GM23338 (cell line): ENCODE results near the gene CYP19A1.

Source experiments
- CREB1 ChIP-seq: fragments of 250-450 bp; sonication (Bioruptor Pico); IDR thresholded peaks from 2 replicates; pipeline ENCODE4 v1.5.0; 2020; ENCODE audit warnings: low read depth, mild to moderate bottlenecking, moderate library complexity
- ETS1 ChIP-seq: IDR thresholded peaks from 2 replicates; pipeline ENCODE4 v1.6.1; 2016; ENCODE audit warnings: antibody characterized with exemption
- EZH2 ChIP-seq: fragments of 200-600 bp; sonication (generic); IDR thresholded peaks from one replicate; pipeline ENCODE4 v1.8.0; 2017; ENCODE audit warnings: antibody characterized with exemption, mild to moderate bottlenecking, low read depth; ENCODE audit not compliant: unreplicated experiment
- EZH2phosphoT487 ChIP-seq: fragments of 200-600 bp; sonication (generic); IDR thresholded peaks from one replicate; pipeline ENCODE4 v1.8.1; 2018; ENCODE audit warnings: antibody characterized with exemption; ENCODE audit not compliant: unreplicated experiment
- JUNB ChIP-seq: IDR thresholded peaks from one replicate; pipeline ENCODE4 v1.6.1; 2016; ENCODE audit warnings: antibody characterized with exemption; ENCODE audit not compliant: unreplicated experiment
- NANOG ChIP-seq: IDR thresholded peaks from 2 replicates; pipeline ENCODE4 v1.6.1; 2016; ENCODE audit warnings: antibody characterized with exemption, borderline replicate concordance
- POLR2AphosphoS5 ChIP-seq: IDR thresholded peaks from 2 replicates; pipeline ENCODE4 v1.6.1; 2016; ENCODE audit warnings: antibody characterized with exemption, low read depth
- STAT1 ChIP-seq: IDR thresholded peaks from one replicate; pipeline ENCODE4 v1.6.1; 2016; ENCODE audit warnings: antibody characterized with exemption; ENCODE audit not compliant: unreplicated experiment
- ZNF114 ChIP-seq: fragments of 250-450 bp; sonication (Bioruptor Pico); IDR thresholded peaks from 2 replicates; pipeline ENCODE4 v1.5.0; 2020; ENCODE audit warnings: mild to moderate bottlenecking, moderate library complexity
- ZNF331 ChIP-seq: fragments of 250-450 bp; sonication (Bioruptor Pico); IDR thresholded peaks from 2 replicates; pipeline ENCODE4 v1.5.0; 2020; ENCODE audit warnings: low read depth, mild to moderate bottlenecking, moderate library complexity
- TF ChIP-seq, protein P1 (sequence below), 2 experiments: fragments of 200-600 bp in 1 of 2; sonication (generic) in 1 of 2; conservative IDR thresholded peaks; 2 replicates each; pipeline versions ENCODE4 v1.5.1 to v1.6.1; 2016 to 2017; ENCODE audit warnings: antibody characterized with exemption in 2 of 2, low read depth in 2 of 2, mild to moderate bottlenecking in 2 of 2, moderate library complexity in 1 of 2
- TF ChIP-seq, protein P2 (sequence below): IDR thresholded peaks from one replicate; pipeline ENCODE4 v1.6.1; 2018; ENCODE audit warnings: antibody characterized with exemption; ENCODE audit not compliant: unreplicated experiment

- TF ChIP-seq, protein P1, sequence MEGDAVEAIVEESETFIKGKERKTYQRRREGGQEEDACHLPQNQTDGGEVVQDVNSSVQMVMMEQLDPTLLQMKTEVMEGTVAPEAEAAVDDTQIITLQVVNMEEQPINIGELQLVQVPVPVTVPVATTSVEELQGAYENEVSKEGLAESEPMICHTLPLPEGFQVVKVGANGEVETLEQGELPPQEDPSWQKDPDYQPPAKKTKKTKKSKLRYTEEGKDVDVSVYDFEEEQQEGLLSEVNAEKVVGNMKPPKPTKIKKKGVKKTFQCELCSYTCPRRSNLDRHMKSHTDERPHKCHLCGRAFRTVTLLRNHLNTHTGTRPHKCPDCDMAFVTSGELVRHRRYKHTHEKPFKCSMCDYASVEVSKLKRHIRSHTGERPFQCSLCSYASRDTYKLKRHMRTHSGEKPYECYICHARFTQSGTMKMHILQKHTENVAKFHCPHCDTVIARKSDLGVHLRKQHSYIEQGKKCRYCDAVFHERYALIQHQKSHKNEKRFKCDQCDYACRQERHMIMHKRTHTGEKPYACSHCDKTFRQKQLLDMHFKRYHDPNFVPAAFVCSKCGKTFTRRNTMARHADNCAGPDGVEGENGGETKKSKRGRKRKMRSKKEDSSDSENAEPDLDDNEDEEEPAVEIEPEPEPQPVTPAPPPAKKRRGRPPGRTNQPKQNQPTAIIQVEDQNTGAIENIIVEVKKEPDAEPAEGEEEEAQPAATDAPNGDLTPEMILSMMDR (conservative IDR thresholded peaks at IDR 0.05; ENCODE audit: low read depth in 2 of 2) = no peak
- no peak for TF ChIP-seq ZNF114 (CRISPR knock-in tag)
- TF ChIP-seq EZH2 = no peak
- no peak for TF ChIP-seq EZH2phosphoT487
- no peak for TF ChIP-seq ETS1
- TF ChIP-seq POLR2AphosphoS5 = no peak
- TF ChIP-seq CREB1 (CRISPR knock-in tag) = no peak
- TF ChIP-seq, protein P2, sequence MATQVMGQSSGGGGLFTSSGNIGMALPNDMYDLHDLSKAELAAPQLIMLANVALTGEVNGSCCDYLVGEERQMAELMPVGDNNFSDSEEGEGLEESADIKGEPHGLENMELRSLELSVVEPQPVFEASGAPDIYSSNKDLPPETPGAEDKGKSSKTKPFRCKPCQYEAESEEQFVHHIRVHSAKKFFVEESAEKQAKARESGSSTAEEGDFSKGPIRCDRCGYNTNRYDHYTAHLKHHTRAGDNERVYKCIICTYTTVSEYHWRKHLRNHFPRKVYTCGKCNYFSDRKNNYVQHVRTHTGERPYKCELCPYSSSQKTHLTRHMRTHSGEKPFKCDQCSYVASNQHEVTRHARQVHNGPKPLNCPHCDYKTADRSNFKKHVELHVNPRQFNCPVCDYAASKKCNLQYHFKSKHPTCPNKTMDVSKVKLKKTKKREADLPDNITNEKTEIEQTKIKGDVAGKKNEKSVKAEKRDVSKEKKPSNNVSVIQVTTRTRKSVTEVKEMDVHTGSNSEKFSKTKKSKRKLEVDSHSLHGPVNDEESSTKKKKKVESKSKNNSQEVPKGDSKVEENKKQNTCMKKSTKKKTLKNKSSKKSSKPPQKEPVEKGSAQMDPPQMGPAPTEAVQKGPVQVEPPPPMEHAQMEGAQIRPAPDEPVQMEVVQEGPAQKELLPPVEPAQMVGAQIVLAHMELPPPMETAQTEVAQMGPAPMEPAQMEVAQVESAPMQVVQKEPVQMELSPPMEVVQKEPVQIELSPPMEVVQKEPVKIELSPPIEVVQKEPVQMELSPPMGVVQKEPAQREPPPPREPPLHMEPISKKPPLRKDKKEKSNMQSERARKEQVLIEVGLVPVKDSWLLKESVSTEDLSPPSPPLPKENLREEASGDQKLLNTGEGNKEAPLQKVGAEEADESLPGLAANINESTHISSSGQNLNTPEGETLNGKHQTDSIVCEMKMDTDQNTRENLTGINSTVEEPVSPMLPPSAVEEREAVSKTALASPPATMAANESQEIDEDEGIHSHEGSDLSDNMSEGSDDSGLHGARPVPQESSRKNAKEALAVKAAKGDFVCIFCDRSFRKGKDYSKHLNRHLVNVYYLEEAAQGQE = no peak
- no peak for TF ChIP-seq JUNB
- no peak for TF ChIP-seq NANOG
- no peak for TF ChIP-seq ZNF331 (CRISPR knock-in tag)
- TF ChIP-seq STAT1 = no peak
These were observed 158.4 kb downstream of the CYP19A1 start for GRCh38 chr15:51180011-51180410.
